Measurements from ENCODE around the gene DCTN4. TPM values are rescaled to one million over a fixed set of nuclear protein-coding genes. Genes with fewer than 3 reads are reported as not detected.

The DCTN4 gene
- total and polyA plus RNA-seq, 9 of the 15 experiments (the other 6 are each of a cell fraction or from before 2014, with no cell fraction given) = 20.4 to 64.9 (median 49.9) TPM

GRCh38 chr5:150758531-150759333 is at the start of gene DCTN4 (continued):
- TF ChIP-seq ZNF449 (CRISPR knock-in tag; IDR thresholded peaks at IDR 0.05) (no peak), NFIX (CRISPR knock-in tag; IDR thresholded peaks at IDR 0.05; ENCODE audit: low read depth) (no peak), ZSCAN29 (IDR thresholded peaks at IDR 0.05) (no peak), MXD1 (CRISPR knock-in tag; IDR thresholded peaks at IDR 0.05; ENCODE audit: borderline replicate concordance, poor library complexity, severe bottlenecking) (no peak), NKRF (IDR thresholded peaks at IDR 0.05; ENCODE audit: borderline replicate concordance) (peak; percentile 40; the same call in 1 of the 2 replicates), SPI1 (IDR thresholded peaks at IDR 0.05; ENCODE audit: borderline replicate concordance, low read depth, low read length) (no peak), CHCHD3 (CRISPR knock-in tag; IDR thresholded peaks at IDR 0.05) (no peak), RUNX1 (IDR thresholded peaks at IDR 0.05; ENCODE audit: low read depth) (no peak), PRDM10 (IDR thresholded peaks at IDR 0.05; ENCODE audit: partially characterized antibody) (peak; percentile 16), E2F3 (CRISPR knock-in tag; IDR thresholded peaks at IDR 0.05) (peak; percentile 81), U2AF2 (optimal IDR thresholded peaks at IDR 0.05; ENCODE audit: low read depth, low read length) (no peak)
